ENCODE measurements around the gene EPG5.

- TF ChIP-seq CTCF (conservative IDR thresholded peaks at IDR 0.05; ENCODE audit: low read depth, low read length) (no peak), EZH2 (IDR thresholded peaks at IDR 0.05; ENCODE audit: borderline replicate concordance, low read depth, low read length, poor library complexity, severe bottlenecking) (no peak)
These were observed 31.4 kb downstream of the EPG5 start for GRCh38 chr18:45935591-45936335.
